Urinary bladder (tissue), 4 donors: Measurements from ENCODE around the gene CIDEB. TPM values are rescaled to one million over a fixed set of nuclear protein-coding genes. Genes with fewer than 3 reads are reported as not detected.

ENCODE experiments used
- DNase-seq: peaks from one replicate; pipeline ENCODE4 v3.0.0-alpha.2; 2015; ENCODE audit errors: extremely low spot score
- H3K27ac ChIP-seq: one replicate; pipeline ENCODE4 v1.5.1; 2013; ENCODE audit warnings: low read depth, mild to moderate bottlenecking, moderate library complexity
- H3K36me3 ChIP-seq: one replicate; pipeline ENCODE4 v1.6.1; 2013; ENCODE audit warnings: mild to moderate bottlenecking, moderate library complexity; ENCODE audit not compliant: insufficient read depth
- H3K4me1 ChIP-seq: one replicate; pipeline ENCODE4 v1.6.1; 2013; ENCODE audit warnings: mild to moderate bottlenecking, moderate library complexity; ENCODE audit not compliant: insufficient read depth
- H3K4me3 ChIP-seq: one replicate; pipeline ENCODE4 v1.5.1; 2013; ENCODE audit warnings: low read depth, low read length
- WGBS: extraction: QIAGEN DNeasy Blood & Tissue Kit; methylation state at CpG from one replicate; pipeline ENCODE4 v1.1.7; 2013; 5-methylcytosine and 5-hydroxymethylcytosine counted together
- polyA plus RNA-seq: library from polyadenylated mRNA; stranded (reverse); fragments of 200-250 nt; gene quantifications from one replicate; pipeline ENCODE4 v1.2.3, GENCODE V29; 2013
- total RNA-seq: library from RNA; depleted of rRNA; stranded (reverse); fragments of >200 nt; gene quantifications from one replicate; pipeline ENCODE4 v1.2.3, GENCODE V29; 2014
- donor health status: healthy with polysubstance abuse.
- donor health status: healthy.

CIDEB gene
- total and polyA plus RNA-seq, 2 donors = 7.3 to 12.8 TPM

DNA sequence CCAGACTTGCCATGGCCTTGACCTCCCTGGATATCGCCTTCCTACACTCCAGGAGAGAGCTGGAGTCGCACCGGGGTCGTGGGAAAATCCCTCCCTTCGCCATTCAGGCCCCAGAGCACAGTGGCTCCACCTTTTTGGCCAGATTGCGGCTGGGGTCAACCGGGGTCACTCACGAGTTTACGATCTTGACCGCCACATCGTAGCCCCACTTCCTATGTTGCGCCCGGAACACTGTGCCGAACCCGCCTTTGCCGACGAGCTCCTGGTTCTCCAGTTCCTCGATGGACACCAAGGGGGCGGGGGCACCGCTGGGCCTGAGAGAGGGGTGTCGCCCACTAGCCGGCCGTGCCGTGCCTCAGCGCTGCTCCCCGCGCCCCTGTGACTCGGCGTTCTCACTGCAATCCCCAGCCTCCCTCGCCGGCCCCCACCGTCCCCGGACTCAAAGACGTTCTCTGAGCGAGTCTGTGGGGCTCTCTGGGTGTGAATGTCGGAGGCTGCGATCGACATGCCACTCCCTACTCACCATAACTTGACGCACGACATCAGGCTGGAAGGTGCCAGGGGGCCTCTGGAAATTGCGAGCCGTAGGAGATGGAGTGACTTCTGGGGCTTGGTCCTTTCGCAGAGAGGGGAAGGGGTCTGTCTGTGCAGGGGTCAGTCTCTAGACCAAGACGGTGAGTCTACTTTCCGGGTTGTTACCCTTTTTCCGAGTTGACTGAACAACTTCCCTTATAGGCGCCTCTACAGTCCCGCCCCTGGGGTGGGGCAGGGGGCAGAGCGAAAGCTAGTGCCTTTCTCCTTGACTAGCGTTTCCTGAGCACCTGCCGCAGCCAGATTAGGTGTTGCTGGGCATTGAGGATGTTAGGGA lies 31.7 kb upstream of the CIDEB start, which contains the start of gene RIPK3:
Gene RIPK3 (minus strand): TSS at position 708 of the 868 bp plus-strand sequence. CDS start 165 bp downstream, at position 543.
- peak; percentile 33 for DNase-seq
- Histone ChIP-seq H3K27ac (no peak within 1 kb of the TSS), H3K4me3 (peak within 1 kb of the TSS; percentile 38), H3K4me1 (no peaks in the 10 kb centered on the region), H3K36me3 (peaks cover 3% of the 10 kb centered on the region)
- WGBS = 15% methylated on average over 51 of the region's 51 CpGs

GRCh38 chr14:24338843-24339242 lies 31.1 kb upstream of the CIDEB start:
- Histone ChIP-seq H3K4me1 (no peaks in the 10 kb centered on the region), H3K36me3 (peaks cover 3% of the 10 kb centered on the region), H3K4me3 (peak overlapping the region; percentile 38), H3K27ac (no peak overlapping the region)
- whole genome bisulfite sequencing = 81% methylated on average over 14 of the region's 14 CpGs
- DNase-seq = no peak

DNA sequence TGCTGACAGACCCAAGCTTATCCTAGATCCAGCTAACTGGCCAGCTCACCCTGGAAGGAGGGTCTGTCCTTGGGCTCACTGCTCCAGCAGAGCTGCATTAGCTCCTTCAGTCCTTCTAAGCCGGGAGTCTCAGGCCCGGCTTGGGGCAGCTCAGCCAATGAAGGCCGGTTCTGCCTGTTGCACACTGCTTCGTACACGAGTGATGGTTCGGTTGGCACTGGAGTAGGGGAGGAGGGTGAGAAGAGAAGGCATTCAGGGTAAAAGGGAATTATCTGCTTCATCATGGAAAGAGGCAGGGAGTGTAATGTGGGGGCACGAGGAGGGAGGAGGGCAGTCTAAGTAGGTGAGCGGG lies 30.0 kb upstream of the CIDEB start:
- WGBS = 94% methylated on average over 8 of the region's 8 CpGs
- DNase-seq = no peak
- Histone ChIP-seq H3K4me3 (no peak overlapping the region), H3K36me3 (peaks cover 3% of the 10 kb centered on the region), H3K27ac (no peak overlapping the region), H3K4me1 (no peaks in the 10 kb centered on the region)

GRCh38 chr14:24337144-24337823 lies 29.5 kb upstream of the CIDEB start:
- H3K4me1 ChIP-seq = no peaks in the 10 kb centered on the region

GRCh38 chr14:24335461-24336171 lies 27.8 kb upstream of the CIDEB start:
- no peak overlapping the region for H3K4me3 ChIP-seq
- WGBS = 66% methylated on average over 12 of the region's 12 CpGs
- H3K36me3 ChIP-seq = peaks cover 3% of the 10 kb centered on the region
- no peak for DNase-seq
- no peaks in the 10 kb centered on the region for H3K4me1 ChIP-seq
- H3K27ac ChIP-seq = no peak overlapping the region

More at GRCh38 chr14:24337144-24337823, 29.5 kb upstream of the CIDEB start:
- WGBS = 91% methylated on average over 7 of the region's 7 CpGs
- peaks cover 3% of the 10 kb centered on the region for H3K36me3 ChIP-seq
- DNase-seq = no peak
- no peak overlapping the region for H3K27ac ChIP-seq
- H3K4me3 ChIP-seq = no peak overlapping the region

- DNase-seq = no peak
- Histone ChIP-seq H3K4me1 (no peaks in the 10 kb centered on the region), H3K36me3 (peaks cover 3% of the 10 kb centered on the region), H3K27ac (no peak within 1 kb of the TSS), H3K4me3 (peak within 1 kb of the TSS; percentile 39)
- WGBS = 4% methylated on average over 65 of the region's 65 CpGs
Measured at GRCh38 chr14:24334431-24335291, 26.9 kb upstream of the CIDEB start, which contains the start of gene ADCY4. Gene ADCY4 (minus strand): TSS chr14:24335071. CDS start chr14:24334652, 419 bp downstream.

GRCh38 chr14:24332268-24332993 lies 24.7 kb upstream of the CIDEB start:
- Histone ChIP-seq H3K4me1 (no peaks in the 10 kb centered on the region), H3K27ac (no peak overlapping the region), H3K4me3 (no peak overlapping the region)

GRCh38 chr14:24331731-24332267 lies 24.0 kb upstream of the CIDEB start:
- 60% methylated on average over 26 of the region's 26 CpGs for WGBS

More at GRCh38 chr14:24332268-24332993, 24.7 kb upstream of the CIDEB start:
- DNase-seq = no peak
- peaks cover 3% of the 10 kb centered on the region for H3K36me3 ChIP-seq
- WGBS = 16% methylated on average over 56 of the region's 56 CpGs

DNA sequence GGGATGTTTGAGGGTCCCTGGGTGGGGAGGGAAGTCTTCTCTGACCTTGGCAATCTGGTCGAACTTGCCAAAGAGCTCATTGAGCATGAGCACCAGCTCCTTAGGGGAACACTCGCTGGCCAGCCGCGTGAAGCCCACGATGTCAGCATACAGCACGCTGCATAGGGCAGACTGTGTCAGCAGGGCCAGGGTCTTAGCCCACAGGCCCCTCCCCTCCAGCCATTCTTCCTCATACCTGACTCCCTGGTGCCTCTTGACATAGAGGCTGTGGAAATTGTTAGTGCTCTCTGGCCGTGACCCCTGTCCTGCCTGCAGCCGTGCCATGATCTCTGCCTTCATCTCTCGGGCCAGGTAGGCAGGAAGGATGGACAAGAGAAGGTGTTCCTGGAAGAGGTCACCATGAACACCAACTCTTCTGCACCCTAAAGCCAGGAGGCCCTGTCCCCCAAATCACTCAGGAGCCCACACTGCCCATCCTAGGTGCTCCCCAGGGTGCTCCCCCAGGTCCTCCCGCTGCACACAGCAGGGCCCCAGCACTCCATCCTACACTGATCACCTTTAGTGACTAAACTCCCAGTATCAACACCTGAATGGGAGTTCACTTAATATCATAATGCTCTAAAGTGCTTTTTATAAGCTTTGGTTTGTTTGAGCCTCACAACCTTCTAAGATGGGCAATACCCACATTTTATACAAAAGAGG lies 23.3 kb upstream of the CIDEB start:
- H3K4me1 ChIP-seq = no peaks in the 10 kb centered on the region
- no peaks in the 10 kb centered on the region for H3K36me3 ChIP-seq
- H3K4me3 ChIP-seq = no peak overlapping the region
- no peak for DNase-seq
- WGBS = 91% methylated on average over 10 of the region's 10 CpGs
- H3K27ac ChIP-seq = no peak overlapping the region

More at GRCh38 chr14:24331731-24332267, 24.0 kb upstream of the CIDEB start:
- peaks cover 2% of the 10 kb centered on the region for H3K36me3 ChIP-seq
- no peak overlapping the region for H3K27ac ChIP-seq
- H3K4me1 ChIP-seq = no peaks in the 10 kb centered on the region
- DNase-seq = no peak
- no peak overlapping the region for H3K4me3 ChIP-seq

- H3K4me1 ChIP-seq = no peaks in the 10 kb centered on the region
- no peaks in the 10 kb centered on the region for H3K36me3 ChIP-seq
- H3K27ac ChIP-seq = no peak overlapping the region
- 80% methylated on average over 9 of the region's 9 CpGs for WGBS
- no peak for DNase-seq
- H3K4me3 ChIP-seq = no peak overlapping the region
Measured at GRCh38 chr14:24329736-24330135, 22.0 kb upstream of the CIDEB start.

DNA sequence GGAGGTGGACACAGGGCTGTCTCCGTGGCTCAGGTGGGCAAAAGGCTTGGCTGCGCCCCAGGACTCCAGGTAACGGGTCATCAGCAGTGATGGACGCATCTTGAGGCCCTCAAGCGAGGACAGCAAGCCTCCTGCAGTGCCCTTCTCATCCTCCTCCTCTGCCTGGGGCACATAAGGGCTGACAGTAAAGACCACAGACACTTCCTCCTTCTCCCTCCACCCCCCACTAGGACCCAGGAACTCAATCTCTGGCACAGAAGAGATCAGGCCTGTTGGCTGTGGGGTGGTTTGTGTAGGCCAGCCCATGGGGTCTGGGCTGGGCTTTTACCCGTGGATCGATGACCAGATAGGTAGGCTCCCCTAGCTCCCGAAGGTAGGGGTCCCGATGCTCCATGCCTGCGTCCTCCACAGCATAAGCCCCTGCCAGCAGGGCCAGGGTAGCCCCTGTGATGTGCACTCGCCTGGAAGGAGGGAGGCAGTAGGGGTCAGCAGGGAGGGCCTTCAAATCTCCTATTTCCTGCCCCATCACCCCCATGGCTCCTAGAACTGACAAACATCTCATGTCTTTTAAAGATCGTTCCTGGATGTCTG lies 21.4 kb upstream of the CIDEB start:
- Histone ChIP-seq H3K36me3 (no peaks in the 10 kb centered on the region), H3K27ac (no peak overlapping the region), H3K4me1 (no peaks in the 10 kb centered on the region), H3K4me3 (no peak overlapping the region)
- 87% methylated on average over 12 of the region's 12 CpGs for WGBS
- no peak for DNase-seq
